Measurements from ENCODE around the gene PFDN6. TPM values are rescaled to one million over a fixed set of nuclear protein-coding genes. Genes with fewer than 3 reads are reported as not detected.

Gene PFDN6
- total and polyA plus RNA-seq, 2 of the 13 experiments (the other 11 are each of a cell fraction or from before 2014, with no cell fraction given), result 75.5 to 87.0 TPM

DNA sequence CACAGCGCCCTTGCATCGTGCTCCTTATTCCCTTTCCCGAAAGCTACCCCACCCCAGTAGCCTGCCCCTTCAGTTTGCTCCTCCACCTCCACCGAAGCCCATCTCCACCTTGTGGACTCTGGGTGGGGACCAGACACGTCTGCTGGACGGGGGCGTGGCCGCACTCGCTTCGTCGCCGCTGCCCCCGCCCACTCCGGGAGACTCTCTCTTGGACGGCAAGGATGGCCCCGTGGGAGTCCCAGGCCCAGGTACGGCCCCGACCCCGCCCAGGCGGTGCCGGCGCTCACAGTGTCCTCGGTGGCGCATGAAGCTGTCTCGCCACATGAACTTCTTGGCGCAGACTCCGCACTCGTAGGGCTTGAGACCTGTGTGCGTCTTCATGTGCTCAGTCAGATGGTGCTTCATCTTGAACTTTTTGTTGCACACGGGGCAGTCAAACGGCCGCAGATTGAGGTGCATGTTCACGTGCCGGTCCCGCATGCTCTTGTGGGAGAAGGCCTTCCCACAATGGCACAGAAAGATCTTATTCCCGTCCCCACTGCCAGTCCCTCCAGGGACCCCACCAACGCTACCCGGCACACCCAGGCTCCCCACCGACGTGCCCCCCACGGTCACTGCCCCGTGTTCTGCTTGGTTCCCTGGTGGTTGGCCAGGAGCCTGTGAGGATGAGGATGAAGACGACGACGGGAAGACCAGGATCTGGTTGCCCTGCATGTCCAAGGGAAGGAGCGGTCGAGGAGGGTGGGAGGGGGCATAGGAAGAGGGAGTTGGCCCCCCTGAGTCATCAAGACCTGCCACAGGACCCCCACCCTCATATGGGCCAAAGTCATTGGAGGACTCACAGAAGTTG, 25.8 kb downstream of the PFDN6 start:
- in situ Hi-C loops (cut with HindIII; ENCODE audit: extremely low pct_ligation_motif_present, low pct_unique_long_range_greater_than_20kb), result no loop called here
- POLR2A ChIA-PET, result no interaction called here
- TF ChIP-seq POLR2A (IDR thresholded peaks at IDR 0.05; ENCODE audit: insufficient read depth in 1 of 2, low read depth in 2 of 2, low read length in 2 of 2) (no peak), FOXC1 (CRISPR knock-in tag; IDR thresholded peaks at IDR 0.05; ENCODE audit: borderline replicate concordance) (no peak), ZNF367 (CRISPR knock-in tag; IDR thresholded peaks at IDR 0.05; ENCODE audit: borderline replicate concordance) (0 out of 2 replicates have a peak, but pooled peaks have one; percentile 7), MTA1 (CRISPR knock-in tag; IDR thresholded peaks at IDR 0.05; ENCODE audit: borderline replicate concordance) (no peak; the same call in 1 of the 2 replicates), ZNF501 (CRISPR knock-in tag; IDR thresholded peaks at IDR 0.05) (0 out of 2 replicates have a peak, but pooled peaks have one; percentile 38), SRF (IDR thresholded peaks at IDR 0.05; ENCODE audit: low read depth, low read length) (no peak), PHF21A (CRISPR knock-in tag; IDR thresholded peaks at IDR 0.05) (no peak), FOXA1 (IDR thresholded peaks at IDR 0.05) (no peak), FOXA1 (CRISPR knock-in tag; IDR thresholded peaks at IDR 0.05) (no peak)
- TF ChIP-seq, protein P1, sequence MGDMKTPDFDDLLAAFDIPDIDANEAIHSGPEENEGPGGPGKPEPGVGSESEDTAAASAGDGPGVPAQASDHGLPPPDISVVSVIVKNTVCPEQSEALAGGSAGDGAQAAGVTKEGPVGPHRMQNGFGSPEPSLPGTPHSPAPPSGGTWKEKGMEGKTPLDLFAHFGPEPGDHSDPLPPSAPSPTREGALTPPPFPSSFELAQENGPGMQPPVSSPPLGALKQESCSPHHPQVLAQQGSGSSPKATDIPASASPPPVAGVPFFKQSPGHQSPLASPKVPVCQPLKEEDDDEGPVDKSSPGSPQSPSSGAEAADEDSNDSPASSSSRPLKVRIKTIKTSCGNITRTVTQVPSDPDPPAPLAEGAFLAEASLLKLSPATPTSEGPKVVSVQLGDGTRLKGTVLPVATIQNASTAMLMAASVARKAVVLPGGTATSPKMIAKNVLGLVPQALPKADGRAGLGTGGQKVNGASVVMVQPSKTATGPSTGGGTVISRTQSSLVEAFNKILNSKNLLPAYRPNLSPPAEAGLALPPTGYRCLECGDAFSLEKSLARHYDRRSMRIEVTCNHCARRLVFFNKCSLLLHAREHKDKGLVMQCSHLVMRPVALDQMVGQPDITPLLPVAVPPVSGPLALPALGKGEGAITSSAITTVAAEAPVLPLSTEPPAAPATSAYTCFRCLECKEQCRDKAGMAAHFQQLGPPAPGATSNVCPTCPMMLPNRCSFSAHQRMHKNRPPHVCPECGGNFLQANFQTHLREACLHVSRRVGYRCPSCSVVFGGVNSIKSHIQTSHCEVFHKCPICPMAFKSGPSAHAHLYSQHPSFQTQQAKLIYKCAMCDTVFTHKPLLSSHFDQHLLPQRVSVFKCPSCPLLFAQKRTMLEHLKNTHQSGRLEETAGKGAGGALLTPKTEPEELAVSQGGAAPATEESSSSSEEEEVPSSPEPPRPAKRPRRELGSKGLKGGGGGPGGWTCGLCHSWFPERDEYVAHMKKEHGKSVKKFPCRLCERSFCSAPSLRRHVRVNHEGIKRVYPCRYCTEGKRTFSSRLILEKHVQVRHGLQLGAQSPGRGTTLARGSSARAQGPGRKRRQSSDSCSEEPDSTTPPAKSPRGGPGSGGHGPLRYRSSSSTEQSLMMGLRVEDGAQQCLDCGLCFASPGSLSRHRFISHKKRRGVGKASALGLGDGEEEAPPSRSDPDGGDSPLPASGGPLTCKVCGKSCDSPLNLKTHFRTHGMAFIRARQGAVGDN (CRISPR knock-in tag; IDR thresholded peaks at IDR 0.05), result peak; percentile 43; the same call in 1 of the 2 replicates
- TF ChIP-seq, protein P2, sequence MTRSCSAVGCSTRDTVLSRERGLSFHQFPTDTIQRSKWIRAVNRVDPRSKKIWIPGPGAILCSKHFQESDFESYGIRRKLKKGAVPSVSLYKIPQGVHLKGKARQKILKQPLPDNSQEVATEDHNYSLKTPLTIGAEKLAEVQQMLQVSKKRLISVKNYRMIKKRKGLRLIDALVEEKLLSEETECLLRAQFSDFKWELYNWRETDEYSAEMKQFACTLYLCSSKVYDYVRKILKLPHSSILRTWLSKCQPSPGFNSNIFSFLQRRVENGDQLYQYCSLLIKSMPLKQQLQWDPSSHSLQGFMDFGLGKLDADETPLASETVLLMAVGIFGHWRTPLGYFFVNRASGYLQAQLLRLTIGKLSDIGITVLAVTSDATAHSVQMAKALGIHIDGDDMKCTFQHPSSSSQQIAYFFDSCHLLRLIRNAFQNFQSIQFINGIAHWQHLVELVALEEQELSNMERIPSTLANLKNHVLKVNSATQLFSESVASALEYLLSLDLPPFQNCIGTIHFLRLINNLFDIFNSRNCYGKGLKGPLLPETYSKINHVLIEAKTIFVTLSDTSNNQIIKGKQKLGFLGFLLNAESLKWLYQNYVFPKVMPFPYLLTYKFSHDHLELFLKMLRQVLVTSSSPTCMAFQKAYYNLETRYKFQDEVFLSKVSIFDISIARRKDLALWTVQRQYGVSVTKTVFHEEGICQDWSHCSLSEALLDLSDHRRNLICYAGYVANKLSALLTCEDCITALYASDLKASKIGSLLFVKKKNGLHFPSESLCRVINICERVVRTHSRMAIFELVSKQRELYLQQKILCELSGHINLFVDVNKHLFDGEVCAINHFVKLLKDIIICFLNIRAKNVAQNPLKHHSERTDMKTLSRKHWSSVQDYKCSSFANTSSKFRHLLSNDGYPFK (CRISPR knock-in tag; IDR thresholded peaks at IDR 0.05; ENCODE audit: borderline replicate concordance), result peak; percentile 39; the same call in 1 of the 2 replicates
- TF ChIP-seq, protein P3, sequence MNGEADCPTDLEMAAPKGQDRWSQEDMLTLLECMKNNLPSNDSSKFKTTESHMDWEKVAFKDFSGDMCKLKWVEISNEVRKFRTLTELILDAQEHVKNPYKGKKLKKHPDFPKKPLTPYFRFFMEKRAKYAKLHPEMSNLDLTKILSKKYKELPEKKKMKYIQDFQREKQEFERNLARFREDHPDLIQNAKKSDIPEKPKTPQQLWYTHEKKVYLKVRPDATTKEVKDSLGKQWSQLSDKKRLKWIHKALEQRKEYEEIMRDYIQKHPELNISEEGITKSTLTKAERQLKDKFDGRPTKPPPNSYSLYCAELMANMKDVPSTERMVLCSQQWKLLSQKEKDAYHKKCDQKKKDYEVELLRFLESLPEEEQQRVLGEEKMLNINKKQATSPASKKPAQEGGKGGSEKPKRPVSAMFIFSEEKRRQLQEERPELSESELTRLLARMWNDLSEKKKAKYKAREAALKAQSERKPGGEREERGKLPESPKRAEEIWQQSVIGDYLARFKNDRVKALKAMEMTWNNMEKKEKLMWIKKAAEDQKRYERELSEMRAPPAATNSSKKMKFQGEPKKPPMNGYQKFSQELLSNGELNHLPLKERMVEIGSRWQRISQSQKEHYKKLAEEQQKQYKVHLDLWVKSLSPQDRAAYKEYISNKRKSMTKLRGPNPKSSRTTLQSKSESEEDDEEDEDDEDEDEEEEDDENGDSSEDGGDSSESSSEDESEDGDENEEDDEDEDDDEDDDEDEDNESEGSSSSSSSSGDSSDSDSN (CRISPR knock-in tag; IDR thresholded peaks at IDR 0.05), result no peak
- TF ChIP-seq, protein P4, sequence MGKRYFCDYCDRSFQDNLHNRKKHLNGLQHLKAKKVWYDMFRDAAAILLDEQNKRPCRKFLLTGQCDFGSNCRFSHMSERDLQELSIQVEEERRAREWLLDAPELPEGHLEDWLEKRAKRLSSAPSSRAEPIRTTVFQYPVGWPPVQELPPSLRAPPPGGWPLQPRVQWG (CRISPR knock-in tag; IDR thresholded peaks at IDR 0.05; ENCODE audit: borderline replicate concordance, low read depth), result no peak

More for the DNA sequence above, 25.8 kb downstream of the PFDN6 start:
- H3K27me3 ChIP-seq (ENCODE audit: control insufficient read depth in 1 of 2, insufficient read depth in 2 of 2, low read length in 2 of 2), result no peaks in the 10 kb centered on the region; a peak in 1 of 5 replicates
- ATAC-seq (no peak), FAIRE-seq (no peak), DNase-seq (ENCODE audit: low spot score) (no peak)
- CTCF ChIA-PET (ENCODE audit: low intra/inter-chr PET ratio, low total read pairs), result no interaction called here
- WGBS (ENCODE audit: low lambda C conversion rate), result 92% methylated on average over 47 of the region's 47 CpGs
- H3K4me1 ChIP-seq (ENCODE audit: insufficient read depth, low read length), result peaks cover 44% of the 10 kb centered on the region
- BruUV-seq (replicated peaks), result no TSS peak
- peaks cover 3% of the 10 kb centered on the region; the same call in 1 of the 2 replicates for H4K20me1 ChIP-seq (ENCODE audit: insufficient read depth, low read length)
- H3K27ac ChIP-seq (ENCODE audit: extremely low read length, insufficient read depth, low read length), result peak overlapping the region; percentile 83
- peaks cover 5 to 17% of the 10 kb centered on the region in 2 experiments for H3K36me3 ChIP-seq (replicated peaks in 1 of 2; ENCODE audit: control insufficient read depth in 1 of 2, insufficient read depth in 2 of 2, low read length in 2 of 2)
- H3K4me2 ChIP-seq (ENCODE audit: low read depth, low read length), result 0 out of 2 replicates have a peak overlapping the region, but pooled peaks have one; percentile 94
- intact Hi-C loops (cut with micrococcal nuclease; ENCODE audit: unreplicated experiment), result loop anchor here (5.0 kb wide), 1 partner anchor 43 kb away; the partner anchor contains the start of genes RPS18 and VPS52
- H3K9me3 ChIP-seq (ENCODE audit: low read length), result no peaks in the 10 kb centered on the region
- H3K4me3 ChIP-seq (replicated peaks in 1 of 3; ENCODE audit: insufficient read depth in 1 of 3, low read depth in 2 of 3, low read length in 3 of 3), result peak overlapping the region in 1 of 3 experiments; percentile 98; a peak in 2 of 6 replicates
- H3K9ac ChIP-seq (ENCODE audit: insufficient read depth, low read depth, low read length), result no peak overlapping the region
- no peak overlapping the region for H2AFZ ChIP-seq (ENCODE audit: low read length)
- H3K79me2 ChIP-seq (ENCODE audit: insufficient read depth, low read length), result peaks cover 20% of the 10 kb centered on the region
